ENCODE data around the gene POLR2C. TPM values are rescaled to one million over a fixed set of nuclear protein-coding genes. Genes with fewer than 3 reads are reported as not detected.

Gene POLR2C
- total RNA-seq, 1 donor from 2014 or later, result 56.6 TPM

GRCh38 chr16:57427307-57427706 is 35.2 kb upstream of the POLR2C start:
- Mint-ChIP-seq H3K27me3 (no peaks in the 10 kb centered on the region), H3K4me3 (no peak overlapping the region), H3K27ac (no peak overlapping the region), H3K36me3 (ENCODE audit: low read depth) (peaks cover 53% of the 10 kb centered on the region), H3K4me1 (no peaks in the 10 kb centered on the region), H3K9me3 (no peaks in the 10 kb centered on the region)
- no peak for DNase-seq
- POLR2A ChIA-PET, result no interaction called here
- intact Hi-C loops (cut with micrococcal nuclease), result no loop called here
- no peak for TF ChIP-seq CTCF (IDR thresholded peaks at IDR 0.05)
- CTCF ChIA-PET, result no interaction called here
- ATAC-seq (ENCODE audit: low read depth), result no peak

GRCh38 chr16:57427824-57428223 is 34.7 kb upstream of the POLR2C start:
- Mint-ChIP-seq H3K36me3 (ENCODE audit: low read depth) (peaks cover 57% of the 10 kb centered on the region), H3K4me3 (no peak overlapping the region), H3K27me3 (no peaks in the 10 kb centered on the region), H3K27ac (no peak overlapping the region), H3K9me3 (no peaks in the 10 kb centered on the region), H3K4me1 (no peaks in the 10 kb centered on the region)
- no peak for TF ChIP-seq CTCF (IDR thresholded peaks at IDR 0.05)
- intact Hi-C loops (cut with micrococcal nuclease), result no loop called here
- ChIA-PET CTCF (no interaction called here), POLR2A (no interaction called here)
- DNase-seq, result no peak
- no peak for ATAC-seq (ENCODE audit: low read depth)

DNA sequence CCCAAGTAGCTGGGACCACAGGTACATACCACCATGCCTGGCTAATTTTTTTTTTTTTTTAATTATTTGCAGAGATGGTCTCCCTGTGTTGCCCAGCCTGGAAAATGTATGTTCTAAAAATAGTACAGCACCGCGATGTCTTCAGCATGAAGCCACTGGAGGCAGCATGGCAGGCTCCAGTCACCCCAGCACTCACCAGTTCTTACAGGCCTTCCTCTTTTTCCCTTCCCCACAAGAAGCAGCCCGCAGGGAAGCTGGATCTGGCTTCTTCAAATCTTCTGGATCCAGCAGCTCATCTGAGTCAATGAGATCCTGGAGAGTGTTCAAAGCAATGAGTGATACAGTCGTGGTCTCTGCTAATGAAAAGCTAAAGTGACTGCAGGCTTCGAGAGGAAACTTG is 31.5 kb upstream of the POLR2C start:
- no peak overlapping the region for H3K4me3 Mint-ChIP-seq
- DNase-seq (no peak), ATAC-seq (ENCODE audit: low read depth) (no peak)
- CTCF ChIA-PET, result no interaction called here
- H3K27ac Mint-ChIP-seq, result no peak overlapping the region
- intact Hi-C loops (cut with micrococcal nuclease), result no loop called here
- no peaks in the 10 kb centered on the region for H3K9me3 Mint-ChIP-seq
- TF ChIP-seq CTCF (IDR thresholded peaks at IDR 0.05), result no peak
- H3K4me1 Mint-ChIP-seq, result no peaks in the 10 kb centered on the region
- POLR2A ChIA-PET, result no interaction called here
- peaks cover 88% of the 10 kb centered on the region for H3K36me3 Mint-ChIP-seq (ENCODE audit: low read depth)
- H3K27me3 Mint-ChIP-seq, result no peaks in the 10 kb centered on the region

- intact Hi-C loops (cut with micrococcal nuclease), result no loop called here
- Mint-ChIP-seq H3K4me3 (no peak overlapping the region), H3K9me3 (no peaks in the 10 kb centered on the region), H3K36me3 (ENCODE audit: low read depth) (peaks cover 90% of the 10 kb centered on the region), H3K27ac (no peak overlapping the region), H3K27me3 (no peaks in the 10 kb centered on the region), H3K4me1 (no peaks in the 10 kb centered on the region)
- POLR2A ChIA-PET, result interaction anchor here (0.6 to 1.5 kb wide), 2 partner anchors 11 to 15 kb away, joined by 5 read pairs; partner anchors contain the start of genes CIAPIN1 and COQ9
- CTCF ChIA-PET, result interaction anchor here (1.2 to 1.5 kb wide), 2 partner anchors 14 to 87 kb away, joined by 3 to 4 read pairs; partner anchors contain the start of genes CIAPIN1 and COQ9
- no peak for TF ChIP-seq CTCF (IDR thresholded peaks at IDR 0.05)
- DNase-seq, result no peak
- ATAC-seq (ENCODE audit: low read depth), result no peak
Measured at GRCh38 chr16:57432505-57432904, 30.0 kb upstream of the POLR2C start.

DNA sequence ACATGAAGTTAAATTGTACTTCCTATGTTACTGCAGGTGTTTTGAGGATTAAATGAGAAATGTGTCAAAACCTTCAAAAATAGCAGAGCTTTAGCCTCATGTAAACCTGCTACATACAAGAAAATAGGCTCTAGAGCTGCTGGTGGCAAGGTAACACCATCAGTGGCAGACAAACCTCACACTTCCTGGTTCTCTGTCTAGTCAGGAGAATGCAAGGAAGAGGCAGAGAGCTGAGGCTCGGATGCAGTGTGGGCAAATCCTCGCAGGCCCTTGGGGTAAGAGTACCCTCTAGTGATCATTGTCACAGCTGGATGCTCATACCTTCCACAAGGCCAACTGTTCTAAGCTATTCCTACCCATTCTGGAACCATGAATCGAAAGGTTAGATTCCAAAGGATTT is 29.5 kb upstream of the POLR2C start:
- ChIA-PET POLR2A (interaction anchor here (1.5 kb wide), 1 partner anchor 14 kb away, joined by 5 read pairs; the partner anchor contains the start of genes CIAPIN1 and COQ9), CTCF (interaction anchor here (0.8 to 1.5 kb wide), 4 partner anchors 14 to 132 kb away, joined by 3 to 4 read pairs (median 3); partner anchors contain the start of genes CIAPIN1, COQ9 and POLR2C)
- H3K27ac Mint-ChIP-seq, result no peak overlapping the region
- H3K4me1 Mint-ChIP-seq, result no peaks in the 10 kb centered on the region
- H3K9me3 Mint-ChIP-seq, result no peaks in the 10 kb centered on the region
- H3K36me3 Mint-ChIP-seq (ENCODE audit: low read depth), result peaks cover 88% of the 10 kb centered on the region
- ATAC-seq (ENCODE audit: low read depth) (no peak), DNase-seq (no peak)
- no peak overlapping the region for H3K4me3 Mint-ChIP-seq
- TF ChIP-seq CTCF (IDR thresholded peaks at IDR 0.05), result no peak
- H3K27me3 Mint-ChIP-seq, result no peaks in the 10 kb centered on the region
- intact Hi-C loops (cut with micrococcal nuclease), result no loop called here
